ENCODE results near the gene TMEM131.
"Not testable (repeated sequence)": the region's sequence is repeated elsewhere in the genome, so short reads cannot be mapped to it uniquely, and the experiment has no call there.

Gene TMEM131

GRCh38 chr2:97995734-97996624 lies at the start of gene TMEM131:
TSS of gene TMEM131 (minus strand) at chr2:97995948. CDS start at chr2:97995662, 286 bp downstream.
- DNase-seq = peak; percentile 95

DNA sequence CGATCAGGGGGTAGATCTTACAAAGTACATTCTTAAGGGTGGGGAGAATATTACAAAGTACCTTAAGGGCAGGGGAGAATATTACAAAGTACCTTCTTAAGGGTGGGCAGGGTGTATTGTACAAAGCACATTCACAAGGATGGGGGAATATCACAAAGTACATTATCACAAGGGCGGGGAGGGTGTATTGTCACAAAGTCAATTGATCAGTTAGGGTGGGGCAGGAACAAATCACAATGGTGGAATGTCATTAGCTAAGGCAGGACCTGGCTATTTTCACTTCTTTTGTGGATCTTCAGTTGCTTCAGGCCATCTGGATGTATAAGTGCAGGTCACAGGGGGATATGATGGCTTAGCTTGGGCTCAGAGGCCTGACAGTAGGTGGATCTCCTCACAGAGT lies 49.0 kb upstream of the TMEM131 start:
- not testable (repeated sequence) for DNase-seq

DNA sequence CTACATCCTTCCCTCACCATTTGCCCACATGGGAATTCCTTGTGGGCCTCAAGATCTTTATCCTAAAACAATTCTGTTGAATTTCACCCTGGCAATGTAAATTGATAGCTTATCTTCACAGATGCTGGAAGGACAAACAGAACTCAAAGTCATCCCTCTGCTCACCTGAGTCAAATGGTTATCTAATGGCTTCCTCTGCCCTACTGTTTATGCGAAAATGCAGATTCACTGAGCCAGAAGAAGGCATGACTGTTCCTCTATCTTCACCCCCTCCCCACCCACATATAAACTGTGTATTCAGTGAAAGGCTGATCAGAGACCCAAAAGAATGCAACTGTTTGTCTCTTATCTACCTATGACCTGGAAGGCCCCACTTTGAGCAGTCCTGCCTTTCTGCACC lies 47.4 kb upstream of the TMEM131 start:
- DNase-seq = no peak

GRCh38 chr2:98040331-98040939 lies 44.7 kb upstream of the TMEM131 start:
- no peak for DNase-seq

DNA sequence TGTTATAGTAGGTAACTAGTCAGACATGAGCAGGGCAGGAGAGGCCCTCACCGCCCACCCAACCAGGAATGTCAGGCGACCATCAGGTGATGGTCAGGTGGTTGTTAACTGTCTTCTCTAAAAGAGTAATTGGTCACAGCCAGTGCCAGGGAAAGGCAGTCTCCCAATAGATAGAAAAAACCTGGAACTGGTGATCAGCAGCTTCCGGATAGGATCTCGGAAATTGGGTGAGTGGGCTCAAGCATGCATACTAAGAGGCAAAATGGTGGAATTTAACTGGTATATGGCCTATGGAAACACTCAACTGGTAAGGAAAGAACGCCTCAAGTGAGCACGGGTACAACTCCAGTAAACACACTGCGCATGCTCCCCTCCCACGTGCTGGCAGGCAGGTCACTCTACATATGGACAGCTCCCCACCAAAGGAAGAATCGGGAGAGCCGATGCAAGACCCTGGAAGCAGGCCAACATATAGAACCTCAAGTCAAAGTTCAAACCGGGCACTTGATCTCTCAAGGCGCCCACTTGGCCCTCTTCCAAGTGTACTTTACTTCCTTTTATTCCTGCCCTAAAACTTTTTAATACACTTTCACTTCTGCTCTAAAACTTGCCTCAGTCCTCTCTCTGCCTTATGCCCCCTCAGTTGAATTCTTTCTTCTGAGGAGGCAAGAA lies 43.5 kb upstream of the TMEM131 start:
- DNase-seq = no peak

DNA sequence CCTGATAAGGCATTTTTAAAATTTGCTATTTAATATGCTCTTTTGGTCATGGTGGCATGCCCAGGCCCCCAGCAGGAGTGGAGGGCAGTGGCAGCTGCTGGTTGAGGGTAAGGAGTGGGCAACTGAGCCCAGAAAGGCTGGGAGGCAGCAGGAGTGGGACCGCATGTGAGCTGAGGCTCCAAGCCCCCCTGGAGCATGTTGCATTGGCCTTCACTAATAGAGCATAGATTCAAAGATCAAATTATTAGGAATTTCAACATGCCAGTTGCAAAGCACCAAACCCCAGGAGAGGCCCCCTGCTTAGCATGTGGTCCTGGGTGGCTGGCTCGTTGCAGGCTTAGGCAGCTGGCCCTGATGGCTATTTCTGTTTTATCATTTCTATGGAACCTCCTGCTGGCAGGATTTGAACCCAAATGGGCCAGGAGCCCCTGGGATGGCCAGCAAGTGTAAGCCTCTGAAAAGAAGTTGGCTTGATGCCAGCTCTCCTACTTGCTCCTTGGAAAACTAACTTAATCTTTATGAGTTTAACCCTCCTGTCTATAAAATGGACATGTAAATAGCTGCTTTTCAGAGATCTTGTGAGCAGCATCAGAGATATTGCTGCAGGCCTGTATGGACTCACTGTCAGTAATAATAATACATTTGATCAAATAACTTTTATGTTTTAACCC lies 42.1 kb upstream of the TMEM131 start:
- DNase-seq = no peak

- no peak for DNase-seq
Measured at GRCh38 chr2:98037206-98037605, 41.5 kb upstream of the TMEM131 start.

GRCh38 chr2:98036349-98037000 lies 40.7 kb upstream of the TMEM131 start:
- DNase-seq = no peak

DNA sequence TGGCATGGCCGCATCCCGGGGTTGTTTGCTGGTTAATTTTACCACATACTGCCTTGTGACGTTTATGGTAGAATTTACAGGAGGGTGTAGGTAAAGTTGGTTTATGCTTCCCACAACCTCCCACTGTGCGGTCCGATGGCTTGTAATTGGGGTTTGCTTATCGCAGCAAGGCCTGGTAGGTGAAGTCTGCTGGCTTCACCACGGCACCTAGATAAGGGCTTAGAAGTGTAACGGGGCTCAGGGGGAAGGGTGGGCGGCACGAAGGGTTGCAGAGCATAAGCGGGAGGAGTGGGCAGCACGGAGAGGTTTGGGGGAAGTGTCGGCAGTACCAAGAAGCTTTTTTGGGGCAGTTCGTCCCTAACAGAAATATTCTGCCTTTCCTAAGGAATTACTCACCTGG lies 39.0 kb upstream of the TMEM131 start:
- DNase-seq = no peak

DNA sequence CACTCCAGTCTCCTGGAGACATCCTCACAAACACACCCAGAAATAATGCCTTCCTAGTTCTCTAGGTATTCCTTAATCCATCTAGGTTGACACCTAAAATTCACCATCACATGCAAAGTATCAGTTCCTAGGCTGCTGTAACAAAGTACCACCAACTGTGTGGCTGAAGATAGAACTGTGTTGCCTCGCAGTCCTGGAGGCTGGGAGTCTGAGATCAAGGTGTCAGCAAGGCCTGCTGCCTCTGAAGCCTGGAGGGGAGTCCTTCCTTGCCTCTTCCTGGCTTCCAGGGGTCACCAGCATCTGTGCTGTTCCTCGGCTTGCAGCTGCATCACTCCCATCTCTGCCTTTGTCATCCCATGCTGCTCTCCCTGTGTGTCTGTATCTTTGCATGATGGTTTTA lies 36.3 kb upstream of the TMEM131 start:
- DNase-seq = no peak

DNA sequence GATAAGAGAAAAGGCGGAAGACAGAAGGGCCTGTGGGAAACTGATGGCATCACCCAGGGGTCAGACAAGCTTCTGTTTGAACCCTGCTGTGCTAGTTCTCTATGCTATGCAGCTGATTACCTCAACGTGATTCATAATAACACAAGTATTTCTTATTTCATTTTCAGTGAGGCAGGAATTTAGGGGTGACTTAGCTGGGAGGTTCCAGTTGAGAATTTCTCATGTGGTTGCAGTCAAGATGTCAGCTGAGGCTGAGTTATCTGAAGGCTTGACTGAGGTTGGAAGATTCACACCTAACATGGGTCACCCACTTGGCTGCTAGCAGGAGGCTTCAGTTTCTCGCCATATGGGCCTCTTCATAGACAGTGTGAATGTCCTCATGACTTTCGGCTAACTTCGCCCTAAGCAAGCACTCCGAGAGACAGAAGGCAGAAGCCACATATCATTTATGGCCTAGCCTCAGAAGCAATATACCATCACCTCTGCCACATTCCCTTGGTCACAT lies 34.0 kb upstream of the TMEM131 start:
- DNase-seq = no peak

GRCh38 chr2:98028931-98029717 lies 33.4 kb upstream of the TMEM131 start:
- no peak for DNase-seq

GRCh38 chr2:98028101-98028561 lies 32.4 kb upstream of the TMEM131 start:
- no peak for DNase-seq

DNA sequence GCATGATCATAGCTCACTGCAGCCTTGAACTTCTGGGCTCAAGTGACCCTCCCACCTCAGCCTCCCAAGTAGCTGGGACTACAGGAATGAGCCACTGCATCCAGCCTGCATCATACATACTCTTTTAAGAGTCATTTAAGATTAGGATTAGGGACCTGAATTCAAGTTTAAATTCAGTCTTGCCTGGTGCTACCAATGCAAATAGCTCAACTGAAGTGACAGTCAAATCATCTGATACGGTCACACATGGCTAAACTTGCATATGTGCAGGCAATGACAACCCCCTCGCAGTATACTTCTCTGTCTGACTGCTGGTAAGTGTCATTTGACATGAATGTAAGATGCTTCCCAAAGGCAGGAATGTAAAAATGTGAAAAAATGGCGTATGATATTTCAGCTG lies 31.8 kb upstream of the TMEM131 start:
- no peak for DNase-seq

DNA sequence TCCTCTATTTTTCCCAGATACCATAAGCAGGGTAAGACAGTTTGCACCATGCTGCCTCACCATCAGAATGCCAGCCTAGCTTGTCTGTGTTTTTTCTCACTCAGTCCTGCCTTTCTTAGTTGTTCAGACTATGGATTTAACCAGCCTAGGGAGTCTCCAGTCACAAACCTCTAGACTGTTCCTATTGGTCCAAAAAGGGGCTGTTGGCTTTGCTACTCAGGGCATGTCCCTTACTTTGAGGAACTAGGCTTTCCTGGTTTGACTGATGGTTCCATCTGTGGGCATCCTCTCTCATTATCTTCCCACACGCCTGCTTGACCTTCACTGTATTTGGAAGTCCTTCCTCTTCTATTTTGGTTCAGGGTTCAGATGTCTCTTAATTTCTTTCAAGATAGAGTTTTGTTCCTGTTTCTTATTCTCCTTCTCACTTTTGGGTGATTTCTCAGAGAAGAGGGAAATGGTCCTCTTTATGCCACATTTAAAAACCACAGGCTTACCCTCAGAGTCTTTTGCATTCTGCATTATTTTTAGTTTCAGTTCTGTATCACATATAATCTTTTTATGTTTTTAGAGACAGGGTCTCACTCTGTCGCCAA lies 31.3 kb upstream of the TMEM131 start:
- no peak for DNase-seq

DNA sequence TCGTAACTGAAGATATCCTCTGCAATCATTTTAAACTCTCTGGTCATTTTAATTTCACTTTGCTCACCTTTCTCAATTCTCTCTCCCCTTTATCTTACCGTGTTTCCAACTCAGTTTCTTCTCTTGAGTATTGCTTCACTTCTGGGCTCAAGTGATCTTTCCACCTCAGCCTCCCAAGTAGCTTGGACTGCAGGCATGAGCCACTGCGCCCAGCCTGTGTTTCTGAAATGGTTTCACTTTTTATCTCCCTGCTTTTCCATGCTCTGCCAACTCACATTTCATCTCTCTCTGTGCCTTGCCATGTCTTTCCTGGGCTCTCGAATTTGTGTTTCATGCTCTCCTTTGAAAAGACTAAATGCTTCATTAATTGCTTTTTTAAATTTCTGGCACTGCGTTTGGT lies 30.5 kb upstream of the TMEM131 start:
- no peak for DNase-seq

GRCh38 chr2:98025481-98026037 lies 29.8 kb upstream of the TMEM131 start:
- DNase-seq = no peak

DNA sequence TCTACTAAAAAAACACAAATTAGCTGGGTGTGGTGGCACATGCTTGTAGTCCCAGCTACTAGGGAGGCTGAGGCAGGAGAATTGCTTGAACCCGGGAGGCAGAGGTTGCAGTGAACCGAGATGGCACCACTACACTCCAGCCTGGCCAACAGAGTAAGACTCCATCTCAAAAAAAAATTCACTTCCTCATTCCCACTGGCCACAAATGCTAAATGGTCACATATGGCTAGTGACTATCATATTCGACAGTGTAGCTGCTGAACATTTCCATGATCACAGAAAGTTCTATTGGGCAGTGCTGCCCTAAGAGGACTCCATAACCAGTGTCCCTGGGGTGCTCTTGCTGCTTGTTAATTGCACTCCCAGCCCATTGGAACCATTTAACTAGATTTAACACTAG lies 26.3 kb upstream of the TMEM131 start:
- not testable (repeated sequence) for DNase-seq

- DNase-seq = no peak
Measured at GRCh38 chr2:98020992-98021713, 25.4 kb upstream of the TMEM131 start.

- no peak for DNase-seq
Measured at GRCh38 chr2:98020516-98020915, 24.8 kb upstream of the TMEM131 start.

All from NCI-H2227 treated with DMSO at 0.1 percent for 48 hours (cell line).